Measurements from ENCODE around the gene TCERG1.
"Not testable (repeated sequence)": the region's sequence is repeated elsewhere in the genome, so short reads cannot be mapped to it uniquely, and the experiment has no call there.

The TCERG1 gene

DNA sequence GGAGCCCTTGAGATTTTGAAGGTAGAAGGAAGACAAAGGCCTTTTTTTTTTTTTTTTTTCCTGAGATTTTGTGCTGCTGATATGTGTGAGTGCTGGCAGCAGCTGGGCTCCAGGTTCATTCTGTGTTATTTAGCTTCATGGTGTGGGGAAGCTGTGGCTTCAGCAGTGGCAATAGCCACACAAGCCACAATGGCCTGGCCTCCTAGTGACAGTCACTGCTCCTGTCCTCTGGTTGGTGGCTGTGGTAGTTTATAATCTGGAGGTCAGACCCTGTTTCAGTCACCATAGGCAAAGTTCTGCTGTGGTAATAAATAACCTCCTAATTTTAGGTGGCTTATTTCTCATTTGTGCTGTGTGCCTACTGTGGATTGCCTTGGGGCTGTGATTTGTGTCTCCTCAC is 97.1 kb downstream of the TCERG1 start:
- H3K27ac ChIP-seq (ENCODE audit: low read depth, low read length): no peak overlapping the region
- H3K27me3 ChIP-seq (ENCODE audit: control insufficient read depth, insufficient read depth, low read length): no peaks in the 10 kb centered on the region

DNA sequence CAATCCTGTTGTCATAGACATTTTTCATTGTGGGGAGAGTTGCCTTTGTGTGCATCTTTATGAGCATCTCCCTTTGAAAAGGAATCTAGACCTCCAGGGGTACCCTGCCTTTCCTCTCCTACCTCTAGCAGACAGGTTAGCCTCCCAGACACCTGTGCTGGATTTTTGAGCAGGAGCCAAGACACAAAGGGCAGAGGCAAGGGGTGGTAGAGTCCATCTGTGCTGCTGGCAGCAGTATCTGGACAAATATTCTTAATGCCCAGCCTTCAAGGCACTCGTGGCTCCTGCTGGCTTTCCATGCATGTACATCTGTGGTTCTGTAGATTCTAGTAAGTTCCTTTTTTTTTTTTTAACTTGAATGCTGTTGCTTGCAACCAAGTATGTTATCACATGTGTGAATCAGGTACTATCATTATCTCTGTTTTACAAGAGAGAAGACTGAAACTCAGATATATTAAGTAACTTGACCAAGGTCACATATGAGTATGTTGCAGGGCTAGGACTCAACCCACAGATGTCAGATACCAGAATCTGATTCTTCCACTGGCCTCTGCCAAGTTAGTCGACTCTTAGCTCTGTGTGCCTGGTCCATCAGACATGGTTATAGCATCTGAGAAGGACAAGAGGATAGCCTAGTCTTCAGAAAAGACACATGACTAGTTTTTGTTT is 101.8 kb downstream of the TCERG1 start:
- Histone ChIP-seq H3K4me1 (ENCODE audit: control insufficient read depth, insufficient read depth, low read length) (no peaks in the 10 kb centered on the region), H3K27ac (ENCODE audit: low read depth, low read length) (no peak overlapping the region), H3K9ac (ENCODE audit: low read length) (no peak overlapping the region), H3K27me3 (ENCODE audit: control insufficient read depth, insufficient read depth, low read length) (no peaks in the 10 kb centered on the region), H3K36me3 (ENCODE audit: control insufficient read depth, insufficient read depth, low read length) (no peaks in the 10 kb centered on the region), H3K9me3 (ENCODE audit: control insufficient read depth, insufficient read depth, low read depth, low read length) (no peaks in the 10 kb centered on the region), H3K4me3 (ENCODE audit: low read depth, low read length) (no peak overlapping the region)

More for the DNA sequence above, 97.1 kb downstream of the TCERG1 start:
- Histone ChIP-seq H3K36me3 (ENCODE audit: control insufficient read depth, insufficient read depth, low read length) (no peaks in the 10 kb centered on the region), H3K4me1 (ENCODE audit: control insufficient read depth, insufficient read depth, low read length) (no peaks in the 10 kb centered on the region), H3K9me3 (ENCODE audit: control insufficient read depth, insufficient read depth, low read depth, low read length) (no peaks in the 10 kb centered on the region), H3K4me3 (ENCODE audit: low read depth, low read length) (no peak overlapping the region), H3K9ac (ENCODE audit: low read length) (no peak overlapping the region)

DNA sequence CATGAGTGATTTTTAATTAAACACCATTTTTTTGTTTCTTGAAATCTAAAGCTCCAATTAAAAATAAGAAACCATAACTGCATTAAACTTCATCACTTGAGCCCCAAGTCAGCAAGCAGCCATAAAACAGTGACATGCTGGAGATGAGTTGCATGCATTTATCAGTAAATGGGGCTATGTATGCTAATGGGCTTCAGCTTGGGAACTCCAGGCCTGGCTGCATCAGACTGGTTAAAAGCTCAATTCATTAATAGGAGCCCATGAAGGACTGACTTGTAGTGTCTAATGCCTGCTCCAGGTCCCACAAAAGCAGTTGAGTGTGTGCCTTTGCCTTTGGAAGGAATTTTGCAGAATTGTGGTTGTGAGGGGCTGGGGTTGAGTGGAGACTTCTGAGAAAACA is 102.5 kb downstream of the TCERG1 start:
- Histone ChIP-seq H3K27ac (ENCODE audit: low read depth, low read length) (no peak overlapping the region), H3K9ac (ENCODE audit: low read length) (no peak overlapping the region), H3K4me3 (ENCODE audit: low read depth, low read length) (no peak overlapping the region), H3K9me3 (ENCODE audit: control insufficient read depth, insufficient read depth, low read depth, low read length) (no peaks in the 10 kb centered on the region), H3K36me3 (ENCODE audit: control insufficient read depth, insufficient read depth, low read length) (no peaks in the 10 kb centered on the region), H3K27me3 (ENCODE audit: control insufficient read depth, insufficient read depth, low read length) (no peaks in the 10 kb centered on the region), H3K4me1 (ENCODE audit: control insufficient read depth, insufficient read depth, low read length) (no peaks in the 10 kb centered on the region)

DNA sequence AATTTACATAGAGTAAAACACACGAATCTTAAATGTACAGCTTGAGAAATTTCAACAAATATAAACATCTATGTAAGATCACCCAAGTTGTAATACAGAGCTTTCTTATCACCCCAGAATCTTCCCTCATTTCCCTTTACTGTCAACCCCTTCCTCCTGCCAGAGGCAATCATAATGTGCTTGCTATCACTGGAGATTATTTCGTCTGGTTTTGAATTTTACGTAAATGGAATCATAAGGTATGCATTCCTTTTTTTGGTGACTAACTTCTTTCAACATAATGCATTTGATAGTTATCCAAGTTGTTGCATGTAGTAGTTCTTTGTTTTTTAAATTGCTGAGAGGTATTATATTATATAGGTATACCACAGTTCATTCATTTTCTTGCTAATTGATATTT is 106.3 kb downstream of the TCERG1 start:
- H3K36me3 ChIP-seq (ENCODE audit: control insufficient read depth, insufficient read depth, low read length): no peaks in the 10 kb centered on the region
- H3K4me3 ChIP-seq (ENCODE audit: low read depth, low read length): no peak overlapping the region
- peaks cover 14% of the 10 kb centered on the region for H3K9me3 ChIP-seq (ENCODE audit: control insufficient read depth, insufficient read depth, low read depth, low read length)
- H3K4me1 ChIP-seq (ENCODE audit: control insufficient read depth, insufficient read depth, low read length): no peaks in the 10 kb centered on the region
- H3K27me3 ChIP-seq (ENCODE audit: control insufficient read depth, insufficient read depth, low read length): no peaks in the 10 kb centered on the region
- no peak overlapping the region for H3K9ac ChIP-seq (ENCODE audit: low read length)
- H3K27ac ChIP-seq (ENCODE audit: low read depth, low read length): no peak overlapping the region

DNA sequence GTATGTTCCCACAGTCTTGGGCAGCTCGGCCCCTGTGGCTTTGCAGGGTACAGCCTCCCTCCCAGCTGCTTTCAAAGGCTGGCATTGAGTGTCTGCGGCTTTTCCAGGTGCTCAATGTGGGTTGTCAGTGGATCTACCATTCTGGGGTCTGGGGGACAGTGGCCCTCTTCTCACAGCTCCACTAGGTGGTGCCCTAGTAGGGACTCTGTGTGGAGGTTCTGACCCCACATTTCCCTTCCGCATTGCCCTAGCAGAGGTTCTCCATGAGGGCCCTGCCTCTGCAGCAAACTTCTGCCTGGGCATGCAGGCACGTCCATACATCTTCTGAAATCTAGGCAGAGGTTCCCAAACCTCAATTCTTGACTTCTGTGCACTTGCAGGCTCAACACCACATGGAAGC is 109.8 kb downstream of the TCERG1 start:
- H3K9me3 ChIP-seq (ENCODE audit: control insufficient read depth, insufficient read depth, low read depth, low read length): peaks cover 16% of the 10 kb centered on the region
- H3K4me3 ChIP-seq (ENCODE audit: low read depth, low read length): not testable (repeated sequence)
- peaks cover 15% of the 10 kb centered on the region for H3K4me1 ChIP-seq (ENCODE audit: control insufficient read depth, insufficient read depth, low read length)

DNA sequence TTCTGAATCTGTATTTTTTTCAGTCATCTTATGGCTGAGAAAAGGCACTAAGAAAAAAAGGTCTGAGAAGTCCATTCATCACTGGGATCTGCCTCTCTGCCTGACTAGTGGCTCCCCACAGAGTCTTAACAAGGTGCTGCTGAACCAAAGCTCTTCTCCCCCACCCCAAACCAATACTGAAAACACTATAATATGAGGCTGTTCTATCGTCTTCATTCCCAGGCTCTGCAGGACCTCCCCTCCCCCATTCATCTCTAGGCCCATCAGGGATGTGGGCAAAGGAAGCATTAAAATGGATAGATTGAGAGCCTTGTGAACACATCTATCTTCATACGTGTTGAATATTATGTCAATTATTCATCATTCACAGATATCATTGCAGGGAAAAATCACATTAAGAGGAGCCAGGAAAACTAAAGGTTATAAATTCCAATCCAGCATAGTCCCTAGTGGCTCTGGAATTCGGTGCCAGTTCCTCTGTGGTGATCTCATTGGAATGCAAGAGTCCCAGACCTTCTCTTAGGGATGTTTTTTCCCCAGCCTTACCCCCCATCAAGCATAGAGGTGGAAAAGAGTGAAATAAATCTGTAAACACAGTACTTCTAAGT is 113.2 kb downstream of the TCERG1 start:
- no peaks in the 10 kb centered on the region for H3K36me3 ChIP-seq (ENCODE audit: control insufficient read depth, insufficient read depth, low read length)
- no peak overlapping the region; the same call in 1 of the 2 replicates for H3K27ac ChIP-seq (ENCODE audit: low read depth, low read length)
- H3K4me1 ChIP-seq (ENCODE audit: control insufficient read depth, insufficient read depth, low read length): peaks cover 27% of the 10 kb centered on the region
- no peaks in the 10 kb centered on the region for H3K27me3 ChIP-seq (ENCODE audit: control insufficient read depth, insufficient read depth, low read length)
- no peak overlapping the region for H3K9ac ChIP-seq (ENCODE audit: low read length)
- H3K9me3 ChIP-seq (ENCODE audit: control insufficient read depth, insufficient read depth, low read depth, low read length): peaks cover 16% of the 10 kb centered on the region
- no peak overlapping the region for H3K4me3 ChIP-seq (ENCODE audit: low read depth, low read length)

More for the DNA sequence above, 109.8 kb downstream of the TCERG1 start:
- H3K27me3 ChIP-seq (ENCODE audit: control insufficient read depth, insufficient read depth, low read length); H3K9ac ChIP-seq (ENCODE audit: low read length); H3K27ac ChIP-seq (ENCODE audit: low read depth, low read length); H3K36me3 ChIP-seq (ENCODE audit: control insufficient read depth, insufficient read depth, low read length): not testable (repeated sequence)

All from HUES6 (cell line).